H9 (cell line): ENCODE data around the gene ILK. TPM values are rescaled to one million over a fixed set of nuclear protein-coding genes. Genes with fewer than 3 reads are reported as not detected.

Experiments
- DNase-seq: peaks from one replicate; pipeline ENCODE4 v3.0.0-alpha.2; 2017
- H2AFZ ChIP-seq: one replicate; pipeline ENCODE4 v1.6.1; 2013; ENCODE audit warnings: mild to moderate bottlenecking, low read length, control low read depth, moderate library complexity
- H2AK5ac ChIP-seq: 2 replicates; pipeline ENCODE4 v1.6.1; 2013; ENCODE audit warnings: low read length, control low read depth, mixed read lengths; ENCODE audit not compliant: insufficient read length
- H2BK120ac ChIP-seq: one replicate; pipeline ENCODE4 v1.6.1; 2013; ENCODE audit warnings: low read depth, mild to moderate bottlenecking, low read length, control low read depth, inconsistent platforms; ENCODE audit not compliant: poor library complexity, severe bottlenecking
- H2BK12ac ChIP-seq: 2 replicates; pipeline ENCODE4 v1.6.1; 2013; ENCODE audit warnings: low read length, control low read depth, mixed read lengths, low read depth; ENCODE audit not compliant: insufficient read length
- H2BK15ac ChIP-seq: 2 replicates; pipeline ENCODE4 v1.6.1; 2013; ENCODE audit warnings: low read depth, low read length, control low read depth
- H2BK20ac ChIP-seq: one replicate; pipeline ENCODE4 v1.6.1; 2013; ENCODE audit warnings: low read depth, mild to moderate bottlenecking, low read length, control low read depth, inconsistent platforms; ENCODE audit not compliant: poor library complexity, severe bottlenecking
- H2BK5ac ChIP-seq: 2 replicates; pipeline ENCODE4 v1.6.1; 2013; ENCODE audit warnings: low read length, control low read depth, mixed read lengths; ENCODE audit not compliant: insufficient read length
- H3K14ac ChIP-seq: 2 replicates; pipeline ENCODE4 v1.6.1; 2013; ENCODE audit warnings: low read length, control low read depth; ENCODE audit not compliant: insufficient read depth
- H3K18ac ChIP-seq: 2 replicates; pipeline ENCODE4 v1.6.1; 2013; ENCODE audit warnings: low read depth, mild to moderate bottlenecking, mixed read lengths, low read length, control low read depth; ENCODE audit not compliant: insufficient read length
- H3K23ac ChIP-seq: 2 replicates; pipeline ENCODE4 v1.6.1; 2013; ENCODE audit warnings: low read length, control low read depth, mixed read lengths, low read depth; ENCODE audit not compliant: insufficient read length
- H3K23me2 ChIP-seq: 2 replicates; pipeline ENCODE4 v1.6.1; 2013; ENCODE audit warnings: low read depth, mild to moderate bottlenecking, mixed read lengths, low read length, control low read depth; ENCODE audit not compliant: insufficient read length, poor library complexity, severe bottlenecking
- H3K27ac ChIP-seq: 2 replicates; pipeline ENCODE4 v1.5.1; 2013; ENCODE audit warnings: low read length, control low read depth, mixed read lengths, low read depth; ENCODE audit not compliant: insufficient read length
- H3K27me3 ChIP-seq: 2 replicates; pipeline ENCODE4 v1.6.1; 2013; ENCODE audit warnings: low read length, control low read depth, inconsistent platforms; ENCODE audit not compliant: insufficient read depth
- H3K4ac ChIP-seq: 2 replicates; pipeline ENCODE4 v1.6.1; 2013; ENCODE audit warnings: low read depth, mild to moderate bottlenecking, control low read depth, inconsistent platforms, low read length, moderate library complexity
- H3K4me1 ChIP-seq: 2 replicates; pipeline ENCODE4 v1.6.1; 2013; ENCODE audit warnings: low read length, control low read depth, inconsistent platforms; ENCODE audit not compliant: insufficient read depth
- H3K4me2 ChIP-seq: 2 replicates; pipeline ENCODE4 v1.6.1; 2013; ENCODE audit warnings: low read length, control low read depth, mixed read lengths; ENCODE audit not compliant: insufficient read length, insufficient read depth
- H3K56ac ChIP-seq: 2 replicates; pipeline ENCODE4 v1.6.1; 2013; ENCODE audit warnings: low read depth, mild to moderate bottlenecking, mixed read lengths, low read length, control low read depth; ENCODE audit not compliant: insufficient read length
- H3K79me1 ChIP-seq: 2 replicates; pipeline ENCODE4 v1.6.1; 2013; ENCODE audit warnings: low read depth, mild to moderate bottlenecking, moderate library complexity, low read length, control low read depth, inconsistent platforms; ENCODE audit not compliant: insufficient read depth, poor library complexity, severe bottlenecking
- H3K79me2 ChIP-seq: 2 replicates; pipeline ENCODE4 v1.6.1; 2013; ENCODE audit warnings: low read length, control low read depth, inconsistent platforms; ENCODE audit not compliant: insufficient read depth
- H3K9ac ChIP-seq: 2 replicates; pipeline ENCODE4 v1.6.1; 2013; ENCODE audit warnings: low read length, control low read depth, mixed read lengths; ENCODE audit not compliant: insufficient read length; ENCODE audit errors: extremely low read depth
- H3K9me3 ChIP-seq: one replicate; pipeline ENCODE4 v1.6.1; 2013; ENCODE audit warnings: low read depth, low read length, inconsistent platforms; ENCODE audit not compliant: control insufficient read depth
- H3T11ph ChIP-seq: one replicate; pipeline ENCODE4 v1.6.1; 2013; ENCODE audit warnings: mild to moderate bottlenecking, low read length, control low read depth, inconsistent platforms
- H4K20me1 ChIP-seq: one replicate; pipeline ENCODE4 v1.6.1; 2013; ENCODE audit not compliant: control insufficient read depth, insufficient read length, insufficient read depth
- H4K5ac ChIP-seq: 2 replicates; pipeline ENCODE4 v1.6.1; 2013; ENCODE audit warnings: low read depth, mild to moderate bottlenecking, mixed read lengths, low read length, control low read depth; ENCODE audit not compliant: insufficient read length
- H4K8ac ChIP-seq: replicated peaks from 2 replicates; pipeline ENCODE4 v1.6.1; 2013; ENCODE audit warnings: low read length, control low read depth, mixed read lengths, low read depth; ENCODE audit not compliant: insufficient read length
- H4K91ac ChIP-seq: 2 replicates; pipeline ENCODE4 v1.6.1; 2013; ENCODE audit warnings: low read depth, mild to moderate bottlenecking, moderate library complexity, mixed read lengths, low read length, control low read depth; ENCODE audit not compliant: insufficient read length
- H3K27ac Mint-ChIP-seq, 3 experiments: 2 replicates in 2 of 3; 3 replicates in 1 of 3; pipeline ENCODE4 v1.8.0; 2020 to 2021; ENCODE audit warnings: mixed read lengths in 3 of 3, mild to moderate bottlenecking in 1 of 3, moderate library complexity in 1 of 3
- H3K27me3 Mint-ChIP-seq: 2 replicates; pipeline ENCODE4 v1.8.0; 2021; ENCODE audit warnings: low read depth, mild to moderate bottlenecking, moderate library complexity, mixed read lengths
- H3K36me3 Mint-ChIP-seq, 3 experiments: 2 replicates in 2 of 3; 3 replicates in 1 of 3; pipeline ENCODE4 v1.8.0; 2020 to 2021; ENCODE audit warnings: low read depth in 3 of 3, mixed read lengths in 3 of 3; ENCODE audit not compliant: insufficient read depth in 1 of 3
- H3K4me1 Mint-ChIP-seq, 2 experiments: 2 replicates each; pipeline ENCODE4 v1.8.0; 2020; ENCODE audit warnings: mixed read lengths in 2 of 2
- H3K4me3 Mint-ChIP-seq, 2 experiments: 2 replicates in 1 of 2; 3 replicates in 1 of 2; pipeline ENCODE4 v1.8.0; 2020 to 2021; ENCODE audit warnings: mild to moderate bottlenecking in 2 of 2, mixed read lengths in 2 of 2, moderate library complexity in 1 of 2
- H3K9me3 Mint-ChIP-seq, 2 experiments: 2 replicates in 1 of 2; 3 replicates in 1 of 2; pipeline ENCODE4 v1.8.0; 2020; ENCODE audit warnings: mild to moderate bottlenecking in 2 of 2, mixed read lengths in 2 of 2, moderate library complexity in 1 of 2
- CTCF ChIP-seq: fragments of 200-600 bp; sonication (generic); conservative IDR thresholded peaks from 3 replicates; pipeline ENCODE4 v1.8.0; 2021; ENCODE audit warnings: antibody characterized with exemption, mild to moderate bottlenecking
- total RNA-seq: library from RNA; stranded (reverse); gene quantifications from 2 replicates; pipeline ENCODE4 v1.2.1, GENCODE V29; 2021

The ILK gene
- total RNA-seq, 1 experiment from 2014 or later, result 100 TPM

GRCh38 chr11:6650104-6650503, 46.5 kb downstream of the ILK start:
- Mint-ChIP-seq H3K4me3 (no peak overlapping the region), H3K27ac (no peak overlapping the region), H3K9me3 (no peaks in the 10 kb centered on the region), H3K36me3 (no peaks in the 10 kb centered on the region), H3K4me1 (no peaks in the 10 kb centered on the region), H3K27me3 (0 out of 2 replicates have a peak, but pooled peaks cover under 1% of the 10 kb centered on the region)
- H3K9ac ChIP-seq, result no peak overlapping the region
- H2AK5ac ChIP-seq, result no peak overlapping the region
- no peaks in the 10 kb centered on the region for H3K9me3 ChIP-seq
- H3K14ac ChIP-seq, result no peak overlapping the region
- H2AFZ ChIP-seq, result no peak overlapping the region
- H3K79me2 ChIP-seq, result no peaks in the 10 kb centered on the region
- no peak overlapping the region for H3T11ph ChIP-seq
- no peak overlapping the region for H2BK5ac ChIP-seq
- no peak overlapping the region for H4K5ac ChIP-seq
- H2BK15ac ChIP-seq, result no peak overlapping the region
- no peak overlapping the region for H2BK12ac ChIP-seq
- peaks cover 2% of the 10 kb centered on the region; the same call in 1 of the 2 replicates for H3K4me1 ChIP-seq
- no peak for TF ChIP-seq CTCF
- H3K23me2 ChIP-seq, result no peaks in the 10 kb centered on the region
- no peak overlapping the region for H3K23ac ChIP-seq
- no peak overlapping the region for H2BK20ac ChIP-seq
- no peak overlapping the region for H3K4me2 ChIP-seq
- H2BK120ac ChIP-seq, result no peak overlapping the region
- no peak for DNase-seq
- H3K27ac ChIP-seq, result no peak overlapping the region
- H3K56ac ChIP-seq, result no peak overlapping the region
- no peaks in the 10 kb centered on the region for H3K79me1 ChIP-seq
- no peak overlapping the region for H4K91ac ChIP-seq
- H4K20me1 ChIP-seq, result no peaks in the 10 kb centered on the region
- H4K8ac ChIP-seq, result no peak overlapping the region
- peaks cover 10% of the 10 kb centered on the region; the same call in 1 of the 2 replicates for H3K27me3 ChIP-seq
- no peak overlapping the region for H3K18ac ChIP-seq
- H3K4ac ChIP-seq, result no peak overlapping the region
